HepG2 (cell line): ENCODE data around the gene CNN3. TPM values are rescaled to one million over a fixed set of nuclear protein-coding genes. Genes with fewer than 3 reads are reported as not detected.

Experiments used
- ATAC-seq: fragments of 200-7000 bp; cut with Tn5 transposase; 3 replicates; pipeline ENCODE4 v1.9.1; 2020; ENCODE audit warnings: mild to moderate bottlenecking, moderate library complexity
- BruUV-seq: library from RNA; stranded (reverse); fragments of 400-500 nt; replicated peaks from 2 replicates; lab custom pipeline; 2021; lab: Mats Ljungman, UMichigan
- CTCF ChIA-PET: fragments of 300-600 bp; formaldehyde crosslinking; extraction: SDS; loops from one replicate; lab custom pipeline; 2021; ENCODE audit warnings: low total read pairs, inconsistent platforms, low intra/inter-chr PET ratio; lab: Yijun Ruan, JAX
- POLR2A ChIA-PET: fragments of 350-600 bp; sonication (Branson Sonifier 250); formaldehyde crosslinking; loops from one replicate; lab custom pipeline; 2020; ENCODE audit warnings: antibody characterized with exemption, inconsistent platforms; lab: Yijun Ruan, JAX
- DNase-seq: peaks from one replicate; pipeline ENCODE4 v3.0.0-alpha.2; 2015; ENCODE audit warnings: low spot score
- FAIRE-seq: peaks from 3 replicates; lab custom pipeline; 2011; peaks lifted over from hg19 to GRCh38; lab: Jason Lieb, UNC
- H2AFZ ChIP-seq: one replicate; pipeline ENCODE4 v1.6.1; 2011; ENCODE audit warnings: low read length, inconsistent platforms
- H3K27ac ChIP-seq: fragments of 300-600 bp; 3 replicates; pipeline ENCODE4 v1.8.0; 2011; ENCODE audit warnings: mixed run types, mild to moderate bottlenecking, mixed read lengths, low read length, inconsistent platforms; ENCODE audit not compliant: insufficient read depth; ENCODE audit errors: extremely low read length
- H3K27me3 ChIP-seq, 2 experiments: fragments of 200-600 bp in 1 of 2; 2 replicates in 1 of 2; 3 replicates in 1 of 2; pipeline versions ENCODE4 v1.6.0 to v1.8.0; 2011; ENCODE audit warnings: low read length in 2 of 2, mild to moderate bottlenecking in 2 of 2, moderate library complexity in 2 of 2, inconsistent platforms in 1 of 2; ENCODE audit not compliant: insufficient read depth in 2 of 2, control insufficient read depth in 1 of 2
- H3K36me3 ChIP-seq, 2 experiments: fragments of 200-600 bp in 1 of 2; replicated peaks in 1 of 2; 2 replicates in 1 of 2; 3 replicates in 1 of 2; pipeline versions ENCODE4 v1.5.1 to v1.8.0; 2011; ENCODE audit warnings: low read length in 2 of 2, inconsistent platforms in 1 of 2; ENCODE audit not compliant: insufficient read depth in 2 of 2, control insufficient read depth in 1 of 2
- H3K4me1 ChIP-seq: 2 replicates; pipeline ENCODE4 v1.5.1; 2012; ENCODE audit warnings: low read length, inconsistent platforms; ENCODE audit not compliant: insufficient read depth
- H3K4me2 ChIP-seq: 2 replicates; pipeline ENCODE4 v1.6.0; 2011; ENCODE audit warnings: low read depth, low read length, inconsistent platforms
- H3K4me3 ChIP-seq, 3 experiments: fragments of 200-600 bp in 1 of 3; sonication (generic), shearing (Covaris generic) in 1 of 3; replicated peaks in 1 of 3; 2 replicates each; pipeline ENCODE4 v1.5.1; 2011 to 2016; ENCODE audit warnings: low read length in 3 of 3, inconsistent platforms in 2 of 3, low read depth in 2 of 3, mild to moderate bottlenecking in 2 of 3, control low read depth in 1 of 3, mixed read lengths in 1 of 3; ENCODE audit not compliant: insufficient read depth in 1 of 3
- H3K79me2 ChIP-seq: one replicate; pipeline ENCODE4 v1.6.1; 2011; ENCODE audit warnings: low read length, inconsistent platforms; ENCODE audit not compliant: insufficient read depth
- H3K9ac ChIP-seq: 2 replicates; pipeline ENCODE4 v1.6.0; 2011; ENCODE audit warnings: mild to moderate bottlenecking, low read depth, low read length, inconsistent platforms; ENCODE audit not compliant: insufficient read depth
- H3K9me3 ChIP-seq: 2 replicates; pipeline ENCODE4 v1.5.1; 2012; ENCODE audit warnings: mild to moderate bottlenecking, low read length
- H4K20me1 ChIP-seq: 2 replicates; pipeline ENCODE4 v1.6.0; 2011; ENCODE audit warnings: inconsistent platforms, mild to moderate bottlenecking, low read length, moderate library complexity; ENCODE audit not compliant: insufficient read depth
- KLF6 ChIP-seq: IDR thresholded peaks from 2 replicates; pipeline ENCODE4 v1.8.0; 2016; ENCODE audit warnings: missing biosample characterization, missing genetic modification reagents
- SAP130 ChIP-seq: IDR thresholded peaks from 2 replicates; pipeline ENCODE4 v1.6.1; 2016; ENCODE audit warnings: low read depth
- SNAPC5 ChIP-seq: sonication (generic); formaldehyde crosslinking; IDR thresholded peaks from 2 replicates; pipeline ENCODE4 v1.8.1; 2023; ENCODE audit warnings: mild to moderate bottlenecking, missing genetic modification reagents, borderline replicate concordance
- SRF ChIP-seq: IDR thresholded peaks from 2 replicates; pipeline ENCODE4 v1.6.1; 2011; ENCODE audit warnings: mild to moderate bottlenecking, low read depth, low read length, moderate library complexity
- ZNF546 ChIP-seq: sonication (generic); formaldehyde crosslinking; conservative IDR thresholded peaks from 2 replicates; pipeline ENCODE4 v1.8.1; 2023; ENCODE audit warnings: mild to moderate bottlenecking, missing genetic modification reagents
- ZNF792 ChIP-seq: IDR thresholded peaks from 2 replicates; pipeline ENCODE4 v1.6.1; 2016
- ZSCAN20 ChIP-seq: sonication (generic); formaldehyde crosslinking; IDR thresholded peaks from 2 replicates; pipeline ENCODE4 v1.4.0; 2020; ENCODE audit warnings: missing genetic modification reagents, mild to moderate bottlenecking, borderline replicate concordance
- WGBS: methylation state at CpG from one replicate; pipeline ENCODE4 v1.1.6; 2017; ENCODE audit warnings: low lambda C conversion rate; 5-methylcytosine and 5-hydroxymethylcytosine counted together
- in situ Hi-C: cut with HindIII; loops from 2 replicates; pipeline ENCODE4 v1.10.0; 2017; ENCODE audit warnings: low pct_unique_long_range_greater_than_20kb; ENCODE audit not compliant: extremely low pct_ligation_motif_present
- intact Hi-C: fragments of 100-400 bp; cut with micrococcal nuclease; formaldehyde crosslinking; loops from one replicate; pipeline ENCODE4 v1.10.0; 2022; ENCODE audit not compliant: unreplicated experiment
- polyA plus RNA-seq, 8 experiments: library from polyadenylated mRNA; depleted of rRNA in 3 of 8; stranded (reverse) in 7 of 8; unstranded in 1 of 8; fragments of >200 nt; fragmentation: Illumina TruSeq in 4 of 8; extraction: Trizol in 4 of 8; gene quantifications; 2 replicates each; pipeline versions ENCODE4 v1.2.1 to v1.2.3, GENCODE V29; 2011 to 2016; ENCODE audit warnings: low read depth in 4 of 8, missing spikeins in 1 of 8, mixed read lengths in 1 of 8; ENCODE audit not compliant: insufficient read depth in 1 of 8
- total RNA-seq, 5 experiments: library from RNA; depleted of rRNA; stranded (reverse); fragments of >200 nt; fragmentation: Illumina TruSeq; extraction: Trizol; gene quantifications; 2 replicates each; pipeline ENCODE4 v1.2.3, GENCODE V29; 2016; ENCODE audit warnings: low read depth in 1 of 5
- TF ChIP-seq, protein P1 (sequence below): sonication (generic); formaldehyde crosslinking; IDR thresholded peaks from 2 replicates; pipeline ENCODE4 v1.4.0; 2020; ENCODE audit warnings: missing genetic modification reagents
- TF ChIP-seq, protein P2 (sequence below): sonication (generic); formaldehyde crosslinking; IDR thresholded peaks from 2 replicates; pipeline ENCODE4 v1.4.0; 2020; ENCODE audit warnings: missing genetic modification reagents

CNN3 gene
- total and polyA plus RNA-seq, 2 of the 13 experiments (the other 11 are each of a cell fraction or from before 2014, with no cell fraction given): 113 to 223 TPM

DNA sequence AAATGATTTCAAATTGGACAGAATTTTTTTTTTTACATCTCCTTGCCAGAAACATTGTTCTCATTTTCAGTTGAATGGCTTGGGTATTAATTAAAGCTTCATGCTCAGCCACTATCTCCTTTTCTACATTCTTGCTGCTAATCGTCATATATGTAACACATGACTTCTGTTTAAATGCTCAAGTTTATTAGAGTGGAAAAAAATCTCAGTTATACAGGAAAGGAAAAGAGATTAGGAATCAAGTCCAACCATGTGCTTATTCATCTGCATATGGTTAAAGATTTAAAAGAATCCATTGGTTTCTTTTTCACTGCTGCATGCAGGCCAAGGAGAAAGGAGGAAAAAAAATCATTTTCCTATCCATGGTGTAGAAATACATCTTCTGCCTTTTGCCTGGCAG, 47.3 kb upstream of the CNN3 start:
- H3K9me3 ChIP-seq: no peaks in the 10 kb centered on the region
- no peak overlapping the region for H3K9ac ChIP-seq
- no peak overlapping the region for H3K27ac ChIP-seq
- H3K4me2 ChIP-seq: no peak overlapping the region
- CTCF ChIA-PET: no interaction called here
- H3K27me3 ChIP-seq: no peaks in the 10 kb centered on the region
- no peak for ATAC-seq
- TF ChIP-seq SAP130 (CRISPR knock-in tag): no peak
- TF ChIP-seq, all 625 proteins: peak for 0
- WGBS: 98% methylated on average over 1 of the region's 1 CpG
- no peak overlapping the region for H3K4me3 ChIP-seq
- BruUV-seq: no TSS peak
- POLR2A ChIA-PET: no interaction called here
- no peaks in the 10 kb centered on the region for H4K20me1 ChIP-seq
- H3K4me1 ChIP-seq: peaks cover 10% of the 10 kb centered on the region; the same call in 1 of the 2 replicates
- no peak overlapping the region for H2AFZ ChIP-seq
- no peaks in the 10 kb centered on the region for H3K79me2 ChIP-seq
- no peaks in the 10 kb centered on the region; a peak in 1 of 5 replicates for H3K36me3 ChIP-seq
- DNase-seq (no peak), FAIRE-seq (no peak)
- intact Hi-C loops: no loop called here
- in situ Hi-C loops: no loop called here

DNA sequence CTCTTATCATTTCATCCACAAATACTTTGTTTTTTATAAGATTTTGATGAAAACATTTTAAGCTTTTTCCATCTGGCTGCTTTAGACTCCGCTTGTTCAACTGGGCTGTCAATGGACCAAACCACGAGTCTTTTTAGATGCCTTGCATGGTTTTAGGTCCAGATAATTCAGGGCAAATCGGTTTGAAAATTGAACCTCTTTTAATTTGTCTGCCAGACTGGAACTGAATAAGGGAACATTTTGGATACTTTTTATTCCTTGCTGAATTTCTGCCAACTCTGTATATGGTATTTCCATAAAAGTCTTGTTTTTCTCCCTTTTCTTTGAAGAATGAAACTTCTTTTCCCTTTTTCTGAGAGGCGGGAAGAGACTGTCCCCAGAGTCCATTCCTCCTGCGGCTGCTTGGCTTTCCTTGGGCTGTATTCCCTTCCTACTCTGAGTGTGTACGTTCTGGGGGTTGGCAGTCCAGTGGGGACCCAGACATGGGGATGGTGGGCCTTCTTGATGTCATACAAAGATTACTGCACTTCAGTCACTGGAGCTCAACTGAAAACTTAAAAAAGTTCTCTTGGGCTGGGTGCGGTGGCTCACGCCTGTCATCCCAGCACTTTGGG, 46.5 kb upstream of the CNN3 start:
- intact Hi-C loops: no loop called here
- ChIA-PET CTCF (no interaction called here), POLR2A (no interaction called here)
- Histone ChIP-seq H3K4me1 (peaks cover 10% of the 10 kb centered on the region; the same call in 1 of the 2 replicates), H3K36me3 (no peaks in the 10 kb centered on the region), H3K27me3 (no peaks in the 10 kb centered on the region), H3K4me3 (no peak overlapping the region), H3K4me2 (no peak overlapping the region), H3K9ac (no peak overlapping the region), H4K20me1 (no peaks in the 10 kb centered on the region), H3K9me3 (no peaks in the 10 kb centered on the region), H3K79me2 (no peaks in the 10 kb centered on the region), H3K27ac (no peak overlapping the region), H2AFZ (no peak overlapping the region)
- DNase-seq: no peak
- in situ Hi-C loops: no loop called here
- no peak for ATAC-seq
- no peak for FAIRE-seq
- 96% methylated on average over 8 of the region's 8 CpGs for WGBS
- no TSS peak for BruUV-seq
- TF ChIP-seq ZSCAN20 (CRISPR knock-in tag) (no peak), SNAPC5 (CRISPR knock-in tag) (no peak), ZNF792 (no peak), SRF (no peak), KLF6 (CRISPR knock-in tag) (no peak), ZNF546 (no peak)
- TF ChIP-seq, protein P1, sequence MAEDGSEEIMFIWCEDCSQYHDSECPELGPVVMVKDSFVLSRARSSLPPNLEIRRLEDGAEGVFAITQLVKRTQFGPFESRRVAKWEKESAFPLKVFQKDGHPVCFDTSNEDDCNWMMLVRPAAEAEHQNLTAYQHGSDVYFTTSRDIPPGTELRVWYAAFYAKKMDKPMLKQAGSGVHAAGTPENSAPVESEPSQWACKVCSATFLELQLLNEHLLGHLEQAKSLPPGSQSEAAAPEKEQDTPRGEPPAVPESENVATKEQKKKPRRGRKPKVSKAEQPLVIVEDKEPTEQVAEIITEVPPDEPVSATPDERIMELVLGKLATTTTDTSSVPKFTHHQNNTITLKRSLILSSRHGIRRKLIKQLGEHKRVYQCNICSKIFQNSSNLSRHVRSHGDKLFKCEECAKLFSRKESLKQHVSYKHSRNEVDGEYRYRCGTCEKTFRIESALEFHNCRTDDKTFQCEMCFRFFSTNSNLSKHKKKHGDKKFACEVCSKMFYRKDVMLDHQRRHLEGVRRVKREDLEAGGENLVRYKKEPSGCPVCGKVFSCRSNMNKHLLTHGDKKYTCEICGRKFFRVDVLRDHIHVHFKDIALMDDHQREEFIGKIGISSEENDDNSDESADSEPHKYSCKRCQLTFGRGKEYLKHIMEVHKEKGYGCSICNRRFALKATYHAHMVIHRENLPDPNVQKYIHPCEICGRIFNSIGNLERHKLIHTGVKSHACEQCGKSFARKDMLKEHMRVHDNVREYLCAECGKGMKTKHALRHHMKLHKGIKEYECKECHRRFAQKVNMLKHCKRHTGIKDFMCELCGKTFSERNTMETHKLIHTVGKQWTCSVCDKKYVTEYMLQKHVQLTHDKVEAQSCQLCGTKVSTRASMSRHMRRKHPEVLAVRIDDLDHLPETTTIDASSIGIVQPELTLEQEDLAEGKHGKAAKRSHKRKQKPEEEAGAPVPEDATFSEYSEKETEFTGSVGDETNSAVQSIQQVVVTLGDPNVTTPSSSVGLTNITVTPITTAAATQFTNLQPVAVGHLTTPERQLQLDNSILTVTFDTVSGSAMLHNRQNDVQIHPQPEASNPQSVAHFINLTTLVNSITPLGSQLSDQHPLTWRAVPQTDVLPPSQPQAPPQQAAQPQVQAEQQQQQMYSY (CRISPR knock-in tag): no peak
- TF ChIP-seq, protein P2, sequence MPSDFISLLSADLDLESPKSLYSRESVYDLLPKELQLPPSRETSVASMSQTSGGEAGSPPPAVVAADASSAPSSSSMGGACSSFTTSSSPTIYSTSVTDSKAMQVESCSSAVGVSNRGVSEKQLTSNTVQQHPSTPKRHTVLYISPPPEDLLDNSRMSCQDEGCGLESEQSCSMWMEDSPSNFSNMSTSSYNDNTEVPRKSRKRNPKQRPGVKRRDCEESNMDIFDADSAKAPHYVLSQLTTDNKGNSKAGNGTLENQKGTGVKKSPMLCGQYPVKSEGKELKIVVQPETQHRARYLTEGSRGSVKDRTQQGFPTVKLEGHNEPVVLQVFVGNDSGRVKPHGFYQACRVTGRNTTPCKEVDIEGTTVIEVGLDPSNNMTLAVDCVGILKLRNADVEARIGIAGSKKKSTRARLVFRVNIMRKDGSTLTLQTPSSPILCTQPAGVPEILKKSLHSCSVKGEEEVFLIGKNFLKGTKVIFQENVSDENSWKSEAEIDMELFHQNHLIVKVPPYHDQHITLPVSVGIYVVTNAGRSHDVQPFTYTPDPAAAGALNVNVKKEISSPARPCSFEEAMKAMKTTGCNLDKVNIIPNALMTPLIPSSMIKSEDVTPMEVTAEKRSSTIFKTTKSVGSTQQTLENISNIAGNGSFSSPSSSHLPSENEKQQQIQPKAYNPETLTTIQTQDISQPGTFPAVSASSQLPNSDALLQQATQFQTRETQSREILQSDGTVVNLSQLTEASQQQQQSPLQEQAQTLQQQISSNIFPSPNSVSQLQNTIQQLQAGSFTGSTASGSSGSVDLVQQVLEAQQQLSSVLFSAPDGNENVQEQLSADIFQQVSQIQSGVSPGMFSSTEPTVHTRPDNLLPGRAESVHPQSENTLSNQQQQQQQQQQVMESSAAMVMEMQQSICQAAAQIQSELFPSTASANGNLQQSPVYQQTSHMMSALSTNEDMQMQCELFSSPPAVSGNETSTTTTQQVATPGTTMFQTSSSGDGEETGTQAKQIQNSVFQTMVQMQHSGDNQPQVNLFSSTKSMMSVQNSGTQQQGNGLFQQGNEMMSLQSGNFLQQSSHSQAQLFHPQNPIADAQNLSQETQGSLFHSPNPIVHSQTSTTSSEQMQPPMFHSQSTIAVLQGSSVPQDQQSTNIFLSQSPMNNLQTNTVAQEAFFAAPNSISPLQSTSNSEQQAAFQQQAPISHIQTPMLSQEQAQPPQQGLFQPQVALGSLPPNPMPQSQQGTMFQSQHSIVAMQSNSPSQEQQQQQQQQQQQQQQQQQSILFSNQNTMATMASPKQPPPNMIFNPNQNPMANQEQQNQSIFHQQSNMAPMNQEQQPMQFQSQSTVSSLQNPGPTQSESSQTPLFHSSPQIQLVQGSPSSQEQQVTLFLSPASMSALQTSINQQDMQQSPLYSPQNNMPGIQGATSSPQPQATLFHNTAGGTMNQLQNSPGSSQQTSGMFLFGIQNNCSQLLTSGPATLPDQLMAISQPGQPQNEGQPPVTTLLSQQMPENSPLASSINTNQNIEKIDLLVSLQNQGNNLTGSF (CRISPR knock-in tag): no peak
